GM18868 (cell line): Measurements from ENCODE around the gene GCAT.

Source experiments
- ATAC-seq: cut with Tn5 transposase; IDR thresholded peaks from one replicate; pipeline ENCODE4 v1.9.1; 2021; ENCODE audit warnings: mild to moderate bottlenecking, moderate library complexity; ENCODE audit not compliant: unreplicated experiment

The GCAT gene

DNA sequence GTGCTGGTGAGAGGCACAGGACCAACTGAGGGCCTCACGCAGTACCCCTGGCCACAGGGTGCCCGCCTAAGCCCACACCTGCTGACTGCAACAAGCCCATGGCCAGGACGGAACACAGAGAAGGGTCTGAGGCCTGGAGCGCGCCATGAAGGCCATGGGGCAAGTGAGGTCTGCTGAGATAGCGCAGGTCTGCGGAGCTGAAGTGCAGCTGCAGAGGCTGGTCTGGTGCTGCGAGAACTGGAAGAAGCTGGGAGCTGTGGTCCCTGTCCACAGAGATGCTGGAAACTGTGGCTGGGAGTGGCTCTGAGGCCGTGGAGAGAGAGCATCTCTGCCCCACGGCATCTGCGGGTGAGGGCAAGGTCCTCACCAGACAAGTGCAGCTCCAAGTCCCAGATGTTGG, 23.7 kb downstream of the GCAT start:
- ATAC-seq: no peak

DNA sequence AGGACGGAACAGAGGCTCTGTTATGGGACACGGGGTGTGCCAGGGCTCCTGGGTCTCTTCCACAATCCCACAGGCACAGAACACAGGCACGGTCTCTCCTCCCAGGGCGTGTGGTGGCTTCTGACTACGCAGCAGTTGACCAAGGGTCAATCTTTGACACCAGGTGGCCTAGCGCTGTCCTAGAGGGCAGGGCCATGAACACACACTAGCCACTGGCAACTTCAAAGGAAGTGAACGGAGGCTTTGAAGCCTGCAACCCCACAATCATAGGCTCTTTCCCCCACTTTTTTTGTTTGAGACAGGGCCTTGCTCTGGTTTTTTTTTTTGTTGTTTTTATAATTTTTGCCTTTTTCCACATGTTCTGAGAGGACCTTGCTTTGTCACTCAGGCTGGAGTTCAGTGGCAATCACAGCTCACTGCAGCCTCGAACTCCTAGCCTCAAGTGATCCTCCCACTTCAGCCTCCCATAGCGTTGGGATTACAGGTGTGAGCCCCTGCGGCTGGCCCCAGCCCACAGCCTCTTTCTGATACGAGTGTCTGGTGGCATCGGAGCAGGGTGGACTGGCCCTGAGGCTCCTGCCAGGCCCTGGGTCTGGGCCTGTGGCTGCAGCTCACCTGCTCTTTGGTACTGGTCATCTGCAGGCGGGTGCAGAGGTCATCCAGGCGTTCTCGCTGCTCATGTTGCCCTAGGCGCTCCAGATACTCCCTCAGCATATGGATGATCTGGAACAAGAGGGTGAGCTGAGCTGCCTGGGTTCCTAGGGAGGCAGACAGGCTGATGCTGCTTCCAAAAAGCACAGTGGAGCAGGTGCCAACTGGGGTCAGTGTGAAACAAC, 24.5 kb downstream of the GCAT start:
- ATAC-seq: no peak

DNA sequence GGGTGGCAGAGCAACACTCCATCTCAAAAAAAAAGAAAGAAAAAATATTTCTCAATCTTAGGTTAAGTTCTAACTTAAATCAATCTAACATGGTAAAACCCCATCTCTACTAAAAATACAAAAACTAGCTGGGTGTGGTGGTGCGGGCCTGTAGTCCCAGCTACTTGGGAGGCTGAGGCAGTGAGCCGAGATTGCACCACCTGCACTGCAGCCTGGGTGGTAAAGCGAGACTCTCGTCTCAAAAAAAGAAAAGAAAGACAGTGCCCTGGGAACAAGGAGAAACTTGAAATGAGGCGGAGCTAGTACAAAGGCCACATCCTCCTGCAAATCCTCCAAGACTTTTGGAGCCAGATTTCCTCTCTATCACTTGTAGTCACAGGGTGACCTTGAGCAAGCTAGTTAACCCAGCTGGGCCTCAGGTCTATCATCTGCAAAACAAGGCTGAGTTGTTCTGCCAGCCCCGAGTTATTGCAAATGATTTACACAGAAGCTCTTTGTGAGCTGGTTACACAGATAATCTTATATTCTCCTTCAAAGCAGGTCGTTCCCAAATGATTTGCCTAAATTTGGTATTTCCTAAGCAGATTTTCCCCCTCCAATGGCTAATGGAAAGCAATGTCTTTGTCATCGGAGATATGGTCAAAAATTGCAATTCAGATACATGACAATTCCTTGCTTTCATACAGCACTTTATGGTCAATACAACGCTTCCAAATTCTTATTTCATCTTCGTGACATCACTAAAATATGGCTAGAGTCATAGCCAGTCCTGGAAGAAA, 34.5 kb downstream of the GCAT start:
- ATAC-seq: no peak

DNA sequence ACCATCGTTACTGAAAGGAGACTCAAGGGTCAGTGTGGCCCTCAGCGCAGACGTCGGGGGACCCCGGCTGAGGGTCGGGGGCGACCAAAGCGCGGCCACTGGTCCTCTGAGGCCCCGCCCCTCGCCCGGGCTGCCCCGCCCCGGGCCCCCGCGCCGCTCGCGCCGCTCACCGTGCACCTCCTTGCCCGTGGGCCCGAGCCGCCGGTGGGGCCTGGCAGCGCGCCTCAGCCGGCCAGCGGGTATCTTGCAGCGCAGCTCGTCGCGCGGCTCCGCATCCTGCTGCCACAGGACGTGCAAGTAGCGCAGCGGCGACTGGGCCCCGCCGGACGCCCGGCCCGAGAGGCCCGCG, 36.0 kb downstream of the GCAT start:
- peak; percentile 35 for ATAC-seq

DNA sequence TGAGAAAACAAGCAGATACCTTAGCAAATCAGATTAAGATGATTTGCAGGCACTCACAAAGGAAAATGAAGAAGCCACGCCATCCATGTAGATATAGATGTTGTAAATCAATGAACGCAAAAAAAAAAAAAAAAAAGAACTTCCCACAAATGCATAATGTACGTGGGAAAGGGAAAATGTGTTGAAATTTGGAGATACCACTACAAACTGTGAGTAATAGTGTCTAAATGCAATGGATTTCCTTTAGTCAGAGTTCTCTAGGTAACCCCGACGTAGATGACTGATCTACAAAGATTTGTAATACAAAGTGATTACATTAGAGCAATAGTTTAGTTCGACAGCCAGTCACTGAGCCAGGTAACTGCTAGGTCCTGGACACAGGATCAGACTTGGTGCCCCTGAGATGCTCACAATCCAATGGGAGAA, 37.2 kb downstream of the GCAT start:
- ATAC-seq: no peak

DNA sequence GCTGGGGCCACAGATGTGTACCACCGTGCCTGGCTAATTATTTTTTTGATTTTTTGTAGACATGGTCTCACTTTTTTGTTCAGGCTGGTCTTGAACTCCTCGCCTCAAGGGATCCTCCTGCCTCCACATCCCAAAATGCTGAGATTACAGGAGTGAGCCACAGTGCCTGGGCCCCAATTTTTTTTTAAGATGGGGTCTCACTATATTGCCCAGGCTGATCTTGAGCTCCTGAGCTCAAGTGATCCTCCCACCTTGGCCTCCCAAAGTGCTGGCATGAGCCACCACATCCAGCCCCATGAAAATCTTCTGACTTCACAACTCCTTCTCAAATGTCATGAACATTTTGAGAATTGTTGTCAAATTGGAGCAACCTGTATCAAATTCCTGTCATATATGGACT, 38.7 kb downstream of the GCAT start:
- no peak for ATAC-seq

DNA sequence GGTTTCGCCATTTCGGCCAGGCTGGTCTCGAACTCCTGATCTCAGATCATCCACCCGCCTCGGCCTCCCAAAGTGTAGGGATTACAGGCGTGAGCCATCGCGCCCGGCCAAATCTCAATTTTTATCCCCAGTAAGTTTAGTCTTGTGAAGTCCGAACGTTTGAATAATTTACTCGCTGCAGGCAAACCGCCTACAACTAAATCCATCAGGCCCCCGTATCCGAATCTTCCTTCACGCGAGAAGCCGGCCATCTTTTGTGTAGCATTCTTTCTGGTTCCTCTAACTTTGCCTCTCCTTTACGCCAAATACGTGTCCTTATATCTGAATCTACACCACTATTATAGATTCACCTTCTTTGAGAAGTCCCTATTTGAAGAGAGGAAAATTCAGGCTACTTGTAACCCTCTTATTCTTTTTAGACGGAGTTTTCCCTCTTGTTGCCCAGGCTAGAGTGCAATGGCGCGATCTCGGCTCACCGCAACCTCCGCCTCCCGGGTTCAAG, 40.9 kb downstream of the GCAT start:
- no peak for ATAC-seq

DNA sequence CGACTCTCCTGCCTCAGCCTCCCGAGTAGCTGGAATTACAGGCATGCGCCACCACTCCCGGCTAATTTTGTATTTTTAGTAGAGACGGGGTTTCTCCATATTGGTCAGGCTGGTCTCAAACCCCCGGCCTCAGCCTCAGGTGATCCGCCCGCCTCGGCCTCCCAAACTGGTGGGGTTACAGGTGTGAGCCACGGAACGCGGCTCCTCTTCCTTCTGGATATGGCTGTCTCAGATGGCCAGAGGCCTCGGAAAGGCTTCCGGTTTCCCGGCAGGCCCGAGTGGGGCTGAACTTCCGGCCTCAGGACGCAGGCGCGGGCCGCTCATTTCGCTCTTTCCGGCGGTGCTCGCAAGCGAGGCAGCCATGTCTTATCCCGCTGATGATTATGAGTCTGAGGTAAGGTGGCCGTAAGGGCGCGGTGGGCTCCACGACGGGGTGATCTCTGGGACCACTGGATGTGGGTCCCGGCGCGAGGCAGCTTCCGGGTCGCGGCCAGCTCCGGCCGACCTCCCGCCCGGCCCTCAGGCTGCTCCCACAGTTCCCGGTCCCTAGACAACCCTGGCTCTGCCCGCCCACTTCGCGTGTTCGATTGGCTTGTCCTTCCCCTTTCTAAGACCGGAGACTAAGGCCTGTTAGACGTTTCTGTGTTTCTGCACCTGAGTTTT, 41.5 kb downstream of the GCAT start, which contains the start of gene EIF3L:
Gene EIF3L (plus strand): TSS at position 331 of the 663 bp plus-strand sequence. CDS start 31 bp downstream, at position 362.
- peak; percentile 71 for ATAC-seq

DNA sequence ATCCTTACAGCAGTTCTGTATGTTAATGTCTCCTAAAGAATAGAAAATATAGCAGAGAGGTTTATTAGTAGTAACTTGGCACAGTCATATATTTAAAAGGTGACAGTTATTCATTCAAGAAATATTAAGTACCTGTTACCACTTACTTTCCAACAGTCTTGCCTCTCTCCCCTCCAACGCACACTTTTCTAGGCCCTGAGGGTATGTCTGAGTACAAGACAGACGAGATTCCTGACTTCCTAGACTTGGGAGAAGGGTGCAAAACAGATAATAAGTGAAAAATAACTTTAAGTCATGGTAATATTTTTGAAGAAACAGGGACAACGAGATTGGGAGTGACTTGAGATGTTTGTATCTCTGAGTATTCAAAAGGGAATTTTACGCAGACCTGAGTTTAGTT, 43.1 kb downstream of the GCAT start:
- no peak for ATAC-seq

DNA sequence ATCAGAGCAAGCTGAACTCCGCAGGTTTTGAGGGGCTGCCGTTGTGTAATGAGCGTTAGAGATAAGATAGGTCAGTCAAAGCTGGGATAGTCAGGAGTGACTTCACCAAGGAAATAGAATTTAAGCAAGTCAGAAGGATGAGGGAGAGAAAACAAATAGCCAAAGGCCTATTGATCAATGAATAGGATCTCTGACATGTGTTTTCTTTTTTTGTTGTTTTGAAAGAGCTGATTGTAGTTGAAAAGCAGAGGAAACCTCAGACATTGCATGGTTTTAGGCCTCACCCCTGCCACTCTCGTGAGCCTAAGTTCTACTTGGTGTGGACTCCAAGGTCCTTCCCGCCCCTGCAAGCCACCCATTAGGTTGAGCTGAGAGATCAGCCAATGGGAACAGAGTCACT, 44.7 kb downstream of the GCAT start:
- ATAC-seq: no peak

DNA sequence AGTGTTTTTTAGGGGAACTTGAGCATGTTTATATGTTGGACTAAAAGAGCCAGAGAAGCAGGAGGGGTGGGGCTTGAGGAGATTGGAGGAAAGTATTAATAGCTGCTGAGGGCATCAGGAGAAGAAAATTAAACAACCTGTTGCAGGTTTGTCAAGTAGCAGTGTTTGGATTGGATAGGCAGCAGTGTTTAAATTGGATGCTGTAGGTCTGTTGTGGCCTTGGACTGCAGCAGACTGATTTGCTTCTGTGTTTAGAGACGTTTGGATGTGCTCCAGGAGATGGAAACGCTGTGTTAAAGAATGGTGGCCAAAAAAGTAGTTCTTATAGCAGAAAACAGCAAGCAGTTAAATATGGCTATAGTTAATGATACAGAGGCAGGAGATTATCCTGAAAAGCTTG, 47.2 kb downstream of the GCAT start:
- no peak for ATAC-seq

DNA sequence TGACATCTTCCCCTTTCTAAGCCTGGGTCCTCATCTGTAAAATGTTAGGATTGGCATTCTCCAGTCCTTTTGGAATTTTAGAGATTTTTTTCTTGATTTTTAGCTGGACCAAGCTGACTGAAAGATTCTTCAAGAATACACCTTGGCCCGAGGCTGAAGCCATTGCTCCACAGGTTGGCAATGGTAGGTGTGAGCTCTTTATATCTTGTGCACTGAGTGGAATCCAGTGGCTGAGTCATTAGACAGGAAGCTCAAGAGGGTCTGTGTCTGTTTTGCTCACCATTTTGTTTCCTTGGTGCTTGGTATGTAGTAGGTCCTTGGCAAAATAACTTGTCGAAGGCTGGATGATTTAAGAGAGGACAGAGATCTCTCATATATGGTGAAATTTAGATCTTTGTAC, 47.7 kb downstream of the GCAT start:
- no peak for ATAC-seq

DNA sequence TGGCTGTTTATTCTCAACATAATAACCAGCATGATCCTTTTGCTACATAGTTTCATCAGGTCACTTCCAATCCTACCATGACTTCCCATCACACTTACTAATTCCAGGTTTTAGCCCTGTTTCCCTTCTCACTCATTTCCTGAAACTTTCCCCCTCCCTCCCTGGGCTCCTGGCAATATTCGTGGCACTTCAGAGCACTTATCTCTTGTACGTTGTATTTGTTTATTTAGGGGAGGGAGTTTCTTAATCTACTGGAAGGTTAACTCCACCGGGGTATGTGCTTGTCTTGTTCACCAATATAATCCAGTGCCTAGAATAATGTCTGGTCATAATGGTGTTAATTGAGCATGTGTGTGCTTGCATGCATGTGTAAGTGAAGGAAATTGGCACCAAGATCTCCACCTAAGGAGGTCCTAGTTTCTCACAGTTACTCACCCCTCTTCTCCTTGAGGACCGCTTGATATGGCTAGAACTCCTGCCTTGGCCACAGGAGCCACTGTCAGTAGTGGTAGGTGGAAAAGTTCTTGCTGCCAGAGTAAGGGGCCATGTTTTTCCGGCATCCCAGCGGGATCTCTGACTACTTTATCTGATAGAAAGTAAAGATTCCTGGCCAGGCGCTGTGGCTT, 53.2 kb downstream of the GCAT start:
- no peak for ATAC-seq

DNA sequence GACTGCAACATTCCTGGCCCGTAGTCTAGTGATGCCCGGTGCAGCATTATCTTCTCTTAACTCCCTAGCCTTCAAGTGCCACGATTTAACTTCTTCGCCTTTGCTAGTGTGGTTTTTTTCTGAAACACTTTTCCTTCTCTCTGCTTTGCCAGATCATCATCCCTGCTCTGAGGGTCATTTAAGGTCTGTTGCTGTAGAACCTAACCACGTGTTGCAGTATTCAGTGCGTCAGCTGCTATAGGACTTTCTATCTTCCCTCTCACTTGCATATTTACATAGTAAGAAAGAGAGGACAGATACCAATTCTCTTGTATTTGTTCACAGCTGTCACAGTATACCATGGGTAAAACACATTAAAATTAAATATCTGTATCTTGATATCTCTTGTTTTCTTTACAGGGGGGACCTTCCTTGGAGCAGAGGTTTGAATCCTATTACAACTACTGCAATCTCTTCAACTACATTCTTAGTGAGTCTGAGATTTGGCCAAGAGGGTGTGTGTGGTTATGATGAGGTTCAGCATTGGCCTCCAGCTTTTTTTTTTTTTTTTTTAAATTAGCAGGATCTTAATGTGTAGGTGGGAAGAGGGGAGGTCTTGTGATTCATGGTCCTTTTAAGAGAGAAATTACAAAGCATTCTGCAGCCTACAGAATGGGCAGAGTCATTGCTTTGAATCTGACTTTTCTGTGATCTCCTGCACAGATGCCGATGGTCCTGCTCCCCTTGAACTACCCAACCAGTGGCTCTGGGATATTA, 55.0 kb downstream of the GCAT start:
- ATAC-seq: no peak

DNA sequence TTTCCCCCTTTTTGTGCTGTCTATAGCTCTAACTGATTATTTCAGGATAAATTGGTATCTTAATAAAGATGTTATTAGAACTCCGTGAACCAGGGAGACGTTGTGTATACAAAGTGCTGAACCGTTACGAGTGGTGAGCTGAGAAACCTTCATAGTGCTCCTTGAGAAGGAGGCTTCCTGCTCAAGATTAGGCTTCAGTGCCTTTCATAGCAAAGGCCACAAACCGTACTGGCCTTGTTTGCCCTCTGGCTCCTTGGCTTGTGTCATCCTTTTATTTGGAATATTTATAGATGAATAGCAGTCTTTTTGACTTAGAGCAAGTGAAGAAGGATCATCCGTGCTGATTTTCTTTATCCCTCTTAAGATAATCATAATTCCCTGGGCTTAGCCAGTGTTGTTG, 57.8 kb downstream of the GCAT start:
- ATAC-seq: no peak
